Measurements from ENCODE around the gene SLC26A11.

SLC26A11 gene

DNA sequence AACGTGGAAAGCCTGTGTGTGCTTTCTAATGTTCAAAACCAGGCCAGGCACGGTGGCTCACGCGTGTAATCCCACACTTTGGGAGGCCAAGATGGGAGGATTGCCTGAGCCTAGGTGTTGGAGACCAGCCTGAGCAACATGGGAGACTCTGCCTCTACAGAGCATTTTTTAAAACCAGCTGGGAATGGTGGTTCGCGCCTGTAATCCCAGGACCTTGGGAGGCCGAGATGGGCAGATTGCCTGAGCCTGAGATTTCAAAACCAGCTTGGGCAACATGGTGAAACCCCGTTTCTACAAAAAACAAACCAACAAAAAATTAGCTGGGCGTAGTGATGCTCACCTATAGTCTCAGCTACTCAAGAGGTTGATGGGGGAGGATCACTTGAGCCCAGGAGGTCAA, 66.8 kb downstream of the SLC26A11 start:
- no peak for DNase-seq (ENCODE audit: low read depth)
- no peak overlapping the region for H3K4me3 ChIP-seq (ENCODE audit: low read depth, low read length)
- no peak for TF ChIP-seq MYC (IDR thresholded peaks at IDR 0.05; ENCODE audit: low read depth, low read length)
- TF ChIP-seq CTCF (IDR thresholded peaks at IDR 0.05; ENCODE audit: low read depth, low read length): no peak
- TF ChIP-seq POLR2A (IDR thresholded peaks at IDR 0.05; ENCODE audit: extremely low read depth, insufficient read length): no peak
- no peak for TF ChIP-seq MAX (IDR thresholded peaks at IDR 0.05; ENCODE audit: low read depth, low read length)

- no peak overlapping the region for H3K4me3 ChIP-seq (ENCODE audit: low read depth, low read length)
- DNase-seq (ENCODE audit: low read depth): no peak
Observed at GRCh38 chr17:80287806-80288567, 67.8 kb downstream of the SLC26A11 start.

GRCh38 chr17:80289616-80290015, 69.4 kb downstream of the SLC26A11 start:
- no peak overlapping the region for H3K4me3 ChIP-seq (ENCODE audit: low read depth, low read length)
- TF ChIP-seq MAX (IDR thresholded peaks at IDR 0.05; ENCODE audit: low read depth, low read length): no peak
- no peak for TF ChIP-seq CTCF (IDR thresholded peaks at IDR 0.05; ENCODE audit: low read depth, low read length)
- TF ChIP-seq MYC (IDR thresholded peaks at IDR 0.05; ENCODE audit: low read depth, low read length): no peak
- no peak for TF ChIP-seq POLR2A (IDR thresholded peaks at IDR 0.05; ENCODE audit: extremely low read depth, insufficient read length)
- DNase-seq (ENCODE audit: low read depth): no peak

More at GRCh38 chr17:80287806-80288567, 67.8 kb downstream of the SLC26A11 start:
- TF ChIP-seq CTCF (IDR thresholded peaks at IDR 0.05; ENCODE audit: low read depth, low read length): no peak
- TF ChIP-seq POLR2A (IDR thresholded peaks at IDR 0.05; ENCODE audit: extremely low read depth, insufficient read length): no peak
- TF ChIP-seq MAX (IDR thresholded peaks at IDR 0.05; ENCODE audit: low read depth, low read length): no peak
- no peak for TF ChIP-seq MYC (IDR thresholded peaks at IDR 0.05; ENCODE audit: low read depth, low read length)

DNA sequence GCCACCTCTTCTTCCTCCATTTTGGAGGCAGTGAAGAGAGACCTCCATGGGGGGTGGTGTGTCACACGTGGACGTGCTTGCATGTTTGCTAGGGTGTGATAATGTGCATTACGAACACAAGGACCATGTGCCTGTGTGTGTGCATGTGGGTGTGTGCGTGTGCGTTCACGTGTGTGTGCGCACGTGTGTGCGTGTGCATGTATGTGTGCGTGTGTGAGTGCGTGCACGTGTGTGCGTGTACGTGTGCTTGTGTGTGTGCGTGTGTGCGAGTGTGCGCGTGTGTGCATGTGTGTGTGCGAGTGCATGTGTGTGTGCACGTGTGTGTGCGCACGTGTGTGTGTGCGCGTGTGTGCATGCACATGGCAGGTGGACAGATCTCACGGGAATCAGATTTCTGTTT, 69.9 kb downstream of the SLC26A11 start:
- TF ChIP-seq POLR2A (IDR thresholded peaks at IDR 0.05; ENCODE audit: extremely low read depth, insufficient read length) (no peak), CTCF (IDR thresholded peaks at IDR 0.05; ENCODE audit: low read depth, low read length) (no peak), MAX (IDR thresholded peaks at IDR 0.05; ENCODE audit: low read depth, low read length) (no peak), MYC (IDR thresholded peaks at IDR 0.05; ENCODE audit: low read depth, low read length) (no peak)
- H3K4me3 ChIP-seq (ENCODE audit: low read depth, low read length): no peak overlapping the region
- DNase-seq (ENCODE audit: low read depth): no peak

DNA sequence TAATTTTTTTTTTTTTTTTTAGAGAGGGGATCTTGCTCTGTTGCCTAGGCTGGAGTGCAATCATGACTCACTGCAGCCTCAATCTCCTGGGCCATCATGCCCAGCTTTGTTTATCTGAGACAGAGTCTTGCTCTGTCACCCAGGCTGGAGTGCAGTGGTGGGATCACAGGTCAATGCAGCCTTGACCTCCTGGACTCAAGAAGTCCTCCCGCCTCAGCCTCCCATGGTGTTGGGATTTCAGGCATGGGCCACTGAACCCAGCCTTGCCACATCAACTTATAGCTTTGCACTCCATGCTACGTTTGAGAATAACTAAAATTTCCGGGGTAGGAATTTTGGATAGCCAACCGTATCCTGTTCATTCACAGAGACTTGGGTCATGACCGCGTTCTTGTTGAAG, 71.0 kb downstream of the SLC26A11 start:
- no peak overlapping the region for H3K4me3 ChIP-seq (ENCODE audit: low read depth, low read length)
- TF ChIP-seq POLR2A (IDR thresholded peaks at IDR 0.05; ENCODE audit: extremely low read depth, insufficient read length): no peak
- no peak for TF ChIP-seq CTCF (IDR thresholded peaks at IDR 0.05; ENCODE audit: low read depth, low read length)
- no peak for TF ChIP-seq MAX (IDR thresholded peaks at IDR 0.05; ENCODE audit: low read depth, low read length)
- no peak for TF ChIP-seq MYC (IDR thresholded peaks at IDR 0.05; ENCODE audit: low read depth, low read length)
- DNase-seq (ENCODE audit: low read depth): no peak
